HEK293 (cell line): Measurements from ENCODE around the gene CFAP58.

Experiments
- BCL11A ChIP-seq: fragments of 450-650 bp; formaldehyde crosslinking; IDR thresholded peaks from 2 replicates; pipeline ENCODE4 v1.5.1; 2016; ENCODE audit warnings: low read depth, missing biosample characterization, missing genetic modification characterization
- GLI4 ChIP-seq: fragments of 450-650 bp; formaldehyde crosslinking; IDR thresholded peaks from 2 replicates; pipeline ENCODE4 v1.5.1; 2016; ENCODE audit warnings: missing biosample characterization, missing genetic modification characterization
- HOXD13 ChIP-seq: sonication (generic); formaldehyde crosslinking; IDR thresholded peaks from 2 replicates; pipeline ENCODE4 v1.8.0; 2022; ENCODE audit warnings: missing genetic modification reagents, borderline replicate concordance
- KLF9 ChIP-seq: fragments of 450-650 bp; formaldehyde crosslinking; IDR thresholded peaks from 2 replicates; pipeline ENCODE4 v1.5.1; 2016; ENCODE audit warnings: missing biosample characterization, missing genetic modification characterization, low read depth
- PBX3 ChIP-seq: sonication (generic); formaldehyde crosslinking; IDR thresholded peaks from 2 replicates; pipeline ENCODE4 v1.8.1; 2022; ENCODE audit warnings: mild to moderate bottlenecking, moderate library complexity, missing genetic modification reagents
- REPIN1 ChIP-seq: fragments of 450-650 bp; formaldehyde crosslinking; IDR thresholded peaks from 2 replicates; pipeline ENCODE4 v1.5.1; 2017; ENCODE audit warnings: missing biosample characterization, missing genetic modification characterization, low read depth
- YY1 ChIP-seq: fragments of 450-650 bp; formaldehyde crosslinking; IDR thresholded peaks from 2 replicates; pipeline ENCODE4 v1.5.1; 2018; ENCODE audit warnings: missing biosample characterization, missing genetic modification characterization
- ZBTB21 ChIP-seq: fragments of 450-650 bp; formaldehyde crosslinking; IDR thresholded peaks from 2 replicates; pipeline ENCODE4 v1.5.1; 2017; ENCODE audit warnings: missing biosample characterization, missing genetic modification characterization
- ZNF16 ChIP-seq: fragments of 450-650 bp; formaldehyde crosslinking; IDR thresholded peaks from 2 replicates; pipeline ENCODE4 v1.5.1; 2016; ENCODE audit warnings: low read depth, missing biosample characterization, missing genetic modification characterization
- ZNF274 ChIP-seq, 2 experiments: fragments of 200-500 bp in 1 of 2; fragments of 450-650 bp in 1 of 2; sonication (Bioruptor generic) in 1 of 2; formaldehyde crosslinking in 1 of 2; IDR thresholded peaks; 2 replicates each; pipeline versions ENCODE4 v1.5.1 to v1.6.1; 2014 to 2016; ENCODE audit warnings: borderline replicate concordance in 1 of 2, inconsistent platforms in 1 of 2, low read length in 1 of 2, missing biosample characterization in 1 of 2, missing genetic modification characterization in 1 of 2
- ZNF394 ChIP-seq: fragments of 450-650 bp; formaldehyde crosslinking; IDR thresholded peaks from 2 replicates; pipeline ENCODE4 v1.5.1; 2016; ENCODE audit warnings: missing biosample characterization, missing genetic modification characterization, mild to moderate bottlenecking, moderate library complexity, borderline replicate concordance
- ZNF664 ChIP-seq: fragments of 450-650 bp; formaldehyde crosslinking; IDR thresholded peaks from 2 replicates; pipeline ENCODE4 v1.5.1; 2016; ENCODE audit warnings: missing biosample characterization, missing genetic modification characterization
- TF ChIP-seq, protein P1 (sequence below): fragments of 450-650 bp; formaldehyde crosslinking; IDR thresholded peaks from 2 replicates; pipeline ENCODE4 v1.5.1; 2016; ENCODE audit warnings: missing biosample characterization, missing genetic modification characterization
- TF ChIP-seq, protein P2 (sequence below): fragments of 450-650 bp; formaldehyde crosslinking; IDR thresholded peaks from 2 replicates; pipeline ENCODE4 v1.5.1; 2016; ENCODE audit warnings: missing biosample characterization, missing genetic modification characterization

GRCh38 chr10:104348601-104349000 lies 5.0 kb upstream of the CFAP58 start:
- TF ChIP-seq, protein P1, sequence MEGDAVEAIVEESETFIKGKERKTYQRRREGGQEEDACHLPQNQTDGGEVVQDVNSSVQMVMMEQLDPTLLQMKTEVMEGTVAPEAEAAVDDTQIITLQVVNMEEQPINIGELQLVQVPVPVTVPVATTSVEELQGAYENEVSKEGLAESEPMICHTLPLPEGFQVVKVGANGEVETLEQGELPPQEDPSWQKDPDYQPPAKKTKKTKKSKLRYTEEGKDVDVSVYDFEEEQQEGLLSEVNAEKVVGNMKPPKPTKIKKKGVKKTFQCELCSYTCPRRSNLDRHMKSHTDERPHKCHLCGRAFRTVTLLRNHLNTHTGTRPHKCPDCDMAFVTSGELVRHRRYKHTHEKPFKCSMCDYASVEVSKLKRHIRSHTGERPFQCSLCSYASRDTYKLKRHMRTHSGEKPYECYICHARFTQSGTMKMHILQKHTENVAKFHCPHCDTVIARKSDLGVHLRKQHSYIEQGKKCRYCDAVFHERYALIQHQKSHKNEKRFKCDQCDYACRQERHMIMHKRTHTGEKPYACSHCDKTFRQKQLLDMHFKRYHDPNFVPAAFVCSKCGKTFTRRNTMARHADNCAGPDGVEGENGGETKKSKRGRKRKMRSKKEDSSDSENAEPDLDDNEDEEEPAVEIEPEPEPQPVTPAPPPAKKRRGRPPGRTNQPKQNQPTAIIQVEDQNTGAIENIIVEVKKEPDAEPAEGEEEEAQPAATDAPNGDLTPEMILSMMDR (tag by site-specific recombination) = no peak
- no peak for TF ChIP-seq KLF9 (tag by site-specific recombination)
- no peak for TF ChIP-seq ZBTB21
- TF ChIP-seq ZNF394 (tag by site-specific recombination) = no peak
- TF ChIP-seq, protein P2, sequence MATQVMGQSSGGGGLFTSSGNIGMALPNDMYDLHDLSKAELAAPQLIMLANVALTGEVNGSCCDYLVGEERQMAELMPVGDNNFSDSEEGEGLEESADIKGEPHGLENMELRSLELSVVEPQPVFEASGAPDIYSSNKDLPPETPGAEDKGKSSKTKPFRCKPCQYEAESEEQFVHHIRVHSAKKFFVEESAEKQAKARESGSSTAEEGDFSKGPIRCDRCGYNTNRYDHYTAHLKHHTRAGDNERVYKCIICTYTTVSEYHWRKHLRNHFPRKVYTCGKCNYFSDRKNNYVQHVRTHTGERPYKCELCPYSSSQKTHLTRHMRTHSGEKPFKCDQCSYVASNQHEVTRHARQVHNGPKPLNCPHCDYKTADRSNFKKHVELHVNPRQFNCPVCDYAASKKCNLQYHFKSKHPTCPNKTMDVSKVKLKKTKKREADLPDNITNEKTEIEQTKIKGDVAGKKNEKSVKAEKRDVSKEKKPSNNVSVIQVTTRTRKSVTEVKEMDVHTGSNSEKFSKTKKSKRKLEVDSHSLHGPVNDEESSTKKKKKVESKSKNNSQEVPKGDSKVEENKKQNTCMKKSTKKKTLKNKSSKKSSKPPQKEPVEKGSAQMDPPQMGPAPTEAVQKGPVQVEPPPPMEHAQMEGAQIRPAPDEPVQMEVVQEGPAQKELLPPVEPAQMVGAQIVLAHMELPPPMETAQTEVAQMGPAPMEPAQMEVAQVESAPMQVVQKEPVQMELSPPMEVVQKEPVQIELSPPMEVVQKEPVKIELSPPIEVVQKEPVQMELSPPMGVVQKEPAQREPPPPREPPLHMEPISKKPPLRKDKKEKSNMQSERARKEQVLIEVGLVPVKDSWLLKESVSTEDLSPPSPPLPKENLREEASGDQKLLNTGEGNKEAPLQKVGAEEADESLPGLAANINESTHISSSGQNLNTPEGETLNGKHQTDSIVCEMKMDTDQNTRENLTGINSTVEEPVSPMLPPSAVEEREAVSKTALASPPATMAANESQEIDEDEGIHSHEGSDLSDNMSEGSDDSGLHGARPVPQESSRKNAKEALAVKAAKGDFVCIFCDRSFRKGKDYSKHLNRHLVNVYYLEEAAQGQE (tag by site-specific recombination) = no peak
- TF ChIP-seq REPIN1 (tag by site-specific recombination) = no peak
- TF ChIP-seq BCL11A (tag by site-specific recombination) = no peak
- no peak for TF ChIP-seq ZNF16 (tag by site-specific recombination)
- no peak for TF ChIP-seq ZNF274 (IDR thresholded peaks at IDR 0.05; ENCODE audit: low read length)
- TF ChIP-seq ZNF274 (tag by site-specific recombination; IDR thresholded peaks at IDR 0.05; ENCODE audit: borderline replicate concordance) = no peak
- no peak for TF ChIP-seq YY1
- TF ChIP-seq ZNF664 (tag by site-specific recombination) = no peak
- TF ChIP-seq HOXD13 (CRISPR knock-in tag) = no peak
- TF ChIP-seq PBX3 = no peak
- no peak for TF ChIP-seq GLI4 (tag by site-specific recombination)
